ENCODE data around the gene SREBF2. TPM values are rescaled to one million over a fixed set of nuclear protein-coding genes. Genes with fewer than 3 reads are reported as not detected.

The SREBF2 gene
- total RNA-seq, 4 donors from 2014 or later, result 91.1 to 122 (median 96.2) TPM

GRCh38 chr22:41826430-41827383 lies 6.2 kb upstream of the SREBF2 start:
- intact Hi-C loops (cut with DNase I; ENCODE audit: low total_unique reads), result loop anchor here (10.0 kb wide), 1 partner anchor 118 kb away; the partner anchor contains the start of gene CENPM
- 58 to 60% methylated on average over 11 of the region's 11 CpGs for WGBS, 2 donors
- TF ChIP-seq CTCF (IDR thresholded peaks at IDR 0.05), result no peak
- no peak for TF ChIP-seq POLR2A (IDR thresholded peaks at IDR 0.05)
- no peak for DNase-seq (ENCODE audit: low spot score in 2 of 2)
- no peak overlapping the region for H3K4me3 ChIP-seq (ENCODE audit: low read depth, poor library complexity, severe bottlenecking)

DNA sequence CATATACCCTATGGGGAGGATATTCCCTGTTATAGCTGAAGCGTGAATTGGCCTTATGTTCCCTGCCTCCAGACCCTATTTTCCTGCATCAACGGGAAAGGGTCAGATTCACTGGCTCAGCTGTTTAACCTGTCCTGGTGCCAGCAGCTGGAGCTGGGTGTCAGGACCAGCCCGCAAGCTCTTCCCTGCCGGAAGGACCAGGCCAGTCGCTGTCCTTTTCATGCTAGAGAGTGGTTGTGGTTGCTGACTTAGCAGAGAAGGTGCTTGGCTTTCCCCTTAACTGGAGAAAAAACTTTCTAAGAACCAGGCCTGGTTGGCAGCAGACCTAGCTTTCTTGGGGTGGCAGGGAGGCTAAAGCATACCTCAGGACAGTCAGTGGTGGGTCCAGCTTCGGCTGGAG lies 5.2 kb upstream of the SREBF2 start:
- no peak for DNase-seq (ENCODE audit: low spot score in 2 of 2)
- TF ChIP-seq POLR2A (IDR thresholded peaks at IDR 0.05) (no peak), CTCF (IDR thresholded peaks at IDR 0.05) (no peak)
- H3K4me3 ChIP-seq (ENCODE audit: low read depth, poor library complexity, severe bottlenecking), result no peak overlapping the region
- 83 to 92% methylated on average over 6 of the region's 6 CpGs for WGBS, 2 donors
- intact Hi-C loops (cut with DNase I; ENCODE audit: low total_unique reads), result loop anchor here (10.0 kb wide), 1 partner anchor 117 kb away; the partner anchor contains the start of gene CENPM

- no peak overlapping the region for H3K4me3 ChIP-seq (ENCODE audit: low read depth, poor library complexity, severe bottlenecking)
- intact Hi-C loops (cut with DNase I; ENCODE audit: low total_unique reads), result loop anchor here (10.0 kb wide), 1 partner anchor 116 kb away; the partner anchor contains the start of gene CENPM
- TF ChIP-seq POLR2A (IDR thresholded peaks at IDR 0.05), result no peak
- DNase-seq (ENCODE audit: low spot score in 2 of 2), result no peak
- WGBS, 2 donors, result 93 to 96% methylated on average over 4 of the region's 4 CpGs
Measured at GRCh38 chr22:41828516-41828915, 4.4 kb upstream of the SREBF2 start.

- WGBS, 2 donors, result 92 to 100% methylated on average over 3 of the region's 3 CpGs
- TF ChIP-seq POLR2A (IDR thresholded peaks at IDR 0.05) (no peak), CTCF (IDR thresholded peaks at IDR 0.05) (no peak)
- intact Hi-C loops (cut with DNase I; ENCODE audit: low total_unique reads), result no loop called here
- no peak overlapping the region for H3K4me3 ChIP-seq (ENCODE audit: low read depth, poor library complexity, severe bottlenecking)
- DNase-seq (ENCODE audit: low spot score in 2 of 2), result no peak
Measured at GRCh38 chr22:41830174-41830573, 2.7 kb upstream of the SREBF2 start.

DNA sequence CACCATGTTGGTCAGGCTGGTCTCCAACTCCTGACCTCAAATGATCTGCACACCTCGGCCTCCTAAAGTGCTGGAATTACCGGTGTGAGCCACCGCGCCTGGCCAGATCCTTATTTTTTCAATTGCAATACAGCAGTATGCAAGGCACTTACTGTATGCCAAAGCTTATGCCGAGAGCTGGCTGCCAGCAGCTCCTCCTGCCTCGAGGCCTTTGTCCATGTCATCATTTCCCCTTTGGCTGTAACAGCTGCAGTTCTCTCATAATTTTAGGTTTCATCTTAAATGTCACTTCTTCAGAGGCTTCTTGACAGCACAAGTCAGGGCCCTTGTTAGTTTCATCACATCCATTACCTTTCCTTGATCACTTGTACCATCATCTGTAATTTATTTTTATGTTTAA lies 1.5 kb upstream of the SREBF2 start:
- intact Hi-C loops (cut with DNase I; ENCODE audit: low total_unique reads), result no loop called here
- no peak for DNase-seq (ENCODE audit: low spot score in 2 of 2)
- H3K4me3 ChIP-seq (ENCODE audit: low read depth, poor library complexity, severe bottlenecking), result no peak overlapping the region
- TF ChIP-seq POLR2A (IDR thresholded peaks at IDR 0.05) (no peak), CTCF (IDR thresholded peaks at IDR 0.05) (no peak)
- 35 to 41% methylated on average over 6 of the region's 6 CpGs for WGBS, 2 donors

- H3K4me3 ChIP-seq (ENCODE audit: low read depth, poor library complexity, severe bottlenecking), result peak overlapping the region; percentile 35
- intact Hi-C loops (cut with DNase I; ENCODE audit: low total_unique reads), result no loop called here
- WGBS, 2 donors, result 10 to 11% methylated on average over 17 of the region's 17 CpGs
- no peak for DNase-seq (ENCODE audit: low spot score in 2 of 2)
- TF ChIP-seq POLR2A (IDR thresholded peaks at IDR 0.05) (no peak), CTCF (IDR thresholded peaks at IDR 0.05) (no peak)
Measured at GRCh38 chr22:41831828-41832552, 915 bp upstream of the SREBF2 start.

Measured in lower leg skin (tissue), 4 donors.